IPS-18c (cell line): ENCODE results near the gene SEMA7A.

ENCODE experiments used
- H3K4me3 ChIP-seq: 2 replicates; pipeline ENCODE4 v1.7.0; 2013; ENCODE audit warnings: low read depth, mild to moderate bottlenecking, low read length, moderate library complexity; ENCODE audit not compliant: insufficient read depth
- H3K9me3 ChIP-seq: one replicate; pipeline ENCODE4 v1.6.1; 2013; ENCODE audit warnings: mild to moderate bottlenecking, low read length, moderate library complexity; ENCODE audit not compliant: control insufficient read depth, insufficient read depth

SEMA7A gene

GRCh38 chr15:74422652-74423430 lies 10.9 kb downstream of the SEMA7A start:
- Histone ChIP-seq H3K9me3 (no peaks in the 10 kb centered on the region), H3K4me3 (no peak overlapping the region; the same call in 1 of the 2 replicates)

DNA sequence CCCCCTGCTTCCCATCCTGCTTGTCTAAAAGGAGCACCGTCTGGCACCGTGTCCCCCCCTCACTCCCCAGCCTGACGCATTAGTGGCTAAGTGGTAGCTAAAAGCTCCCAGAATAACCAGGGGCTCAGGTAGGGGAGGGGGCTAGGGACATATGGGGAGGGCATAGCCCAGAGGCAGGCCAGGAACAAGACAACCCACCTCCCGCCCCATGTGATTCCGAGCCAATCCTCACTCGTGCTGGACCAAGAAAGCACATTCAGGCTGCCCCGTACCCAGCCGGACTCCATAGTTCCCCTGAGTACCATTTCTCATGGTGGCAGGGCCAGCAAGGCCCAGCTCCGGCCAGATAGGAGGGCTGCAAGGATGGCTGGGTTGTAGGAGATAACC lies 11.5 kb downstream of the SEMA7A start:
- H3K9me3 ChIP-seq: no peaks in the 10 kb centered on the region
- H3K4me3 ChIP-seq: no peak overlapping the region

- H3K9me3 ChIP-seq: no peaks in the 10 kb centered on the region
- no peak overlapping the region for H3K4me3 ChIP-seq
Observed at GRCh38 chr15:74421302-74422245, 12.2 kb downstream of the SEMA7A start.

GRCh38 chr15:74420193-74420905 lies 13.4 kb downstream of the SEMA7A start:
- Histone ChIP-seq H3K9me3 (no peaks in the 10 kb centered on the region), H3K4me3 (no peak overlapping the region)

DNA sequence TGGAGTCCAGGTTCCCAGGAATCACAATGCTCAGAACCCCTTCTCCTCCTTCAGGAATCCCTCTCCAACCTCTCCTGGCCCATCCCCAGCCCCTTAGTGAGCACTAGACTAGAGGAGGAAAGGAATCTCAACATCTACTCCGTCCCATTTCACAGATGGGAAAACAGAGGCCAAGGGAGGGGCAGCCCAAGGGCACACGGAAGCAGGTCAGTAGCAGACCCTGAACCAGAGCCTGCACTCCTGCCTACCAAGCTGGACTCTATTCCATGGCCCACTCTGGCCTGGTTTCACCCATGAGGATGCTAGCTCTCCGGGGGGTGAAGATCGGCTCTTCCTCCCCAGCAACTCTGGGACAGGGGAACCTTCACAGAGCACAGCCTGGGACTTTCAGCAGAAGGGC lies 14.3 kb downstream of the SEMA7A start:
- no peaks in the 10 kb centered on the region for H3K9me3 ChIP-seq
- H3K4me3 ChIP-seq: no peak overlapping the region

GRCh38 chr15:74418575-74419338 lies 15.0 kb downstream of the SEMA7A start:
- Histone ChIP-seq H3K4me3 (no peak overlapping the region), H3K9me3 (no peaks in the 10 kb centered on the region)

- no peaks in the 10 kb centered on the region for H3K9me3 ChIP-seq
- H3K4me3 ChIP-seq: no peak overlapping the region
Observed at GRCh38 chr15:74417670-74418069, 16.1 kb downstream of the SEMA7A start.

GRCh38 chr15:74417225-74417624 lies 16.5 kb downstream of the SEMA7A start:
- Histone ChIP-seq H3K9me3 (no peaks in the 10 kb centered on the region), H3K4me3 (no peak overlapping the region)

DNA sequence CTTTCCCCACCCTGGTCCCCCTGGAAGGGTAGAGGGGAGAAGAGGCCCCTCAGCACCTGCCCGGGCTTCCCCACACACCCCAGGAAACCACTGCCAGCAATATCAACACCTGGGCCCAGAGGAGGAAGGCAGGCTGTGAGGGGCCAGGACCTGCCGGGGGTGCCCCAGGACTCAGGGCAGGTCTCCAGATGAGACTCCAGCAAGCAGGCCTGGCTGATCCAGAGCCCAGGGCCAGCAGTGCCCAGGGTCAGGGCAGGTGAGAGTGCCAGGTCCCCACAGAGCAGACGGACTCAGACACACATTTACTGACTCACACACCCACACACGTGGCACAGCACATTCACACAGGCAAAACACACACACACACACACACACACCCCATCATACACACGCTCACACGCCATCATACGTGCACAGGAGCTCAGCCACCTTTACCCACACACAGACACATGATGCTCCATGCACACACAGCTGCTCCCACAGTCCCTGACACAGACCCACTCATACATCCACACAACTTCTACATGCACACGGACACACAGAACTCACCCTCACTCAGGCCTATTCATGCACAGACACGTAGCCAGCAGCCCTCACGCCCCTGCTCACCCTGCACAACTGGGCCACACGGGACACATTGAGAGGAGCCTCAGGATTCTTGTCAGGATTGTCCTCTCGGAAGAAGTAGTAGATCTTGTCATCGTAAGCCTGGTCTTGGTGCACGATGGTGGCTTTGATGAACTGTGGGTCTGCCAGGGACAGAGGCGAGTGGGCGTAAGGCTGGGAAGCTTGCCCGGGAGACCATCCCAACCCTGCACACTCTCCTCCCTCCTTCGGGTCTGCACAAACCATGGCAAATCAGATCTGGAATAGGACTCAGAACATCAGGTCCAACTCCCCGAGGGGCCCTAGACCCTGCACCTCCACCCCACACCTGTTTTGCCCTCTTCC lies 17.5 kb downstream of the SEMA7A start:
- H3K9me3 ChIP-seq: no peaks in the 10 kb centered on the region
- no peak overlapping the region for H3K4me3 ChIP-seq

DNA sequence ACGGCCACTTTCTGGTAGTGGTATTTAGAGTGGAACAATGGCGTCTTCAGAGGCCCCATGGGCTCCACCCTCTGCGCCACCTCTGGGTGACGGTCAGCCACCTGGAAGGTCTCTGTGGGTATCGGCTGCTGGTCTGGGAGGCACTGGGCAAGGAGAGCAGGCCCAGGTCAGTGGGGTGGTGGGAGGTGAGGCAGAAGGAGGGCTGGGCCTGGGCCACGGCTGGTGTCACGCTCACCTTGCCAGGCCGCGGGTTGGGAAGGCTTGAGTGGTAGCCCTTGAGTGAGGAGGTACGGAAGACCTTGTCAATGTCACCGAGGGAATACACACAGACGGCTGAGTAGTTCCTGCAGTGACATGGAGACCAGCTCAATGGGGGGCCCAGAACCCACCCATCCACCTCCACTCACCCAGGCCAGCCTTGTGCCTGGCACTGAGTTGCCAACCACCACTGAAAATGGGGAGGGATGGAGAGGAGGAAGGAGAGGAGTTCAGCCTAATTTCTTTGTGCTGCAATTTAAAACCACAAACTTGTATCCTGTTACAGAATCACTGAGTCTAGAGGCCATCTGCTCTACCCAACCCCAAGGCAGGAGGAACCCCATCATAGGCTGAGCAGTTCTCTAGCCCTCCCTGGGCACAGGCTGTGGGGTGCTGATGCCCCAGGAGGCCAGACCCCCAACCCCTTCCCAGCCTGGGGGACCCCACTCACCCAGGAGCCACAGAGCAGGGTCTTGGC lies 19.0 kb downstream of the SEMA7A start:
- Histone ChIP-seq H3K9me3 (no peaks in the 10 kb centered on the region), H3K4me3 (no peak overlapping the region)

DNA sequence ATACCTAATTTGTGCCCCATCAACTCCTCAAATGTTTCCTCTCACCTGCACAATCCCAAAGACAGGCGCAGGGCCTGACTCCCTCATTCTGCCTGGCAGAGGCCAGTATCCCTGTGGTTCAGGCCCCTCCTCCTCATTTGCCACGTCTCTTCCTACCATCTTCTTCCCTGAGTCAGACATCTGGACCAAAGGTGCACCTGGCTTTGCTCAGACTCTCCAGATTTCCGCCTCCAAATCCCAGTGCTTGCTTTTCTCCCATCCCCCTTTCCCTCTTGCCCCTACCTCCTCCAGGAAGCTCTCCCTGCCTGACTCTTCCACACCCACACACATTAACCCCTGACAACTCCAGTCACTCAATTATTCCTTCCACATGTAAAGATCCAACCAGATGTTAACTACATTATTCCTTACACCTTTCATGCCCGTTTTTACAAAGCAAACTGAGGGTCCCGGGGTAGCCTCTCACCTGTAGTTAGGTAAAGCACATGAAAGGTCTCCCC lies 19.6 kb downstream of the SEMA7A start:
- H3K9me3 ChIP-seq: no peaks in the 10 kb centered on the region
- no peak overlapping the region for H3K4me3 ChIP-seq

- no peak overlapping the region for H3K4me3 ChIP-seq
- no peaks in the 10 kb centered on the region for H3K9me3 ChIP-seq
Observed at GRCh38 chr15:74413350-74414080, 20.2 kb downstream of the SEMA7A start.

DNA sequence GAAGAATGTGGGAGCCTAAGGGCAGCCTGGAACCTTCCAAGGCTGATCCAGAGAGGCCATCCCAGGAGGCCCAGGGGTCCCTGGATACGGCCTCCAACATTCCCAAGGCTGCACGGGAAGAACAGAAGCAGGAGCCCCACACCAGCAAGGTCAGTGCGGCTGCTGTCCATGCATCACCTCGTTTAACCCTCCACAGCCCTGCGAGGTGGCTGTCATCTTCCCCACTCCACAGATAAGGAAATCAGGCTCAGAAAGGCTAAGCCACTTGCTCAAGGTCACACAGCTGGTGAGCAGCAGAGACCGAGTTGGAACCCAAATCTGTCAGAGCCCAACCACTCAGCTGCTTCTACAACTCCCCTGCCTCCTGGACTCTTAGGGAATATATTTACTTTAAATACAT lies 21.6 kb downstream of the SEMA7A start:
- H3K9me3 ChIP-seq: peaks cover under 1% of the 10 kb centered on the region
- H3K4me3 ChIP-seq: no peak overlapping the region

DNA sequence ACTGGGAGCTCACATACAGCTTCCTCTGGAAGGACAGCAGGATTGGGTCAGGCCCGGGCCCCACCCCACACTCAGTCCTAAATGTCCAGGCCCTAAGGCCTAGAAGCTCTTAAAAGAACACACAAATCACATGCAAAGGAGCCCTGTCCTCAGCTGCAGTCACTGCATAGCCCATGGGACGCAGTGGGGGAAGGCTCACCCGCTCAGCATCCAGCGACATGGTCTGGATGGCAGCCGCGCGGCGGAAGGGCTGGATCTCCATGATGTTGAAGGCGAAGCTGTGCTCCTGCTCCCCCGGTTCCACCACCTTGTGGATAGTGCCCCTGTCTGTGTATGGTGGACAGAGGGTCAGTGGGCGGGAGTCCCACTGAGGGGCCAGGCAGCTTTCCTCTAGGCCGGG lies 22.1 kb downstream of the SEMA7A start:
- Histone ChIP-seq H3K4me3 (no peak overlapping the region), H3K9me3 (peaks cover 2% of the 10 kb centered on the region)

- H3K9me3 ChIP-seq: peaks cover 2% of the 10 kb centered on the region
- no peak overlapping the region for H3K4me3 ChIP-seq
Observed at GRCh38 chr15:74410502-74410901, 23.3 kb downstream of the SEMA7A start.
